BE2C (cell line): ENCODE data around the gene APBA1.

Source experiments
- DNase-seq: peaks from one replicate; pipeline ENCODE4 v3.0.0-alpha.2; 2020
- H3K27me3 ChIP-seq: fragments of 250-450 bp; sonication (Bioruptor Pico); 2 replicates; pipeline ENCODE4 v1.5.1; 2020; ENCODE audit warnings: mild to moderate bottlenecking
- H3K36me3 ChIP-seq: fragments of 250-450 bp; sonication (Bioruptor Pico); 2 replicates; pipeline ENCODE4 v1.5.1; 2020; ENCODE audit warnings: mild to moderate bottlenecking
- H3K4me1 ChIP-seq: fragments of 250-450 bp; sonication (Bioruptor Pico); 2 replicates; pipeline ENCODE4 v1.5.1; 2020
- H3K4me3 ChIP-seq: 2 replicates; pipeline ENCODE4 v1.5.1; 2011; ENCODE audit warnings: low read depth, low read length
- H3K9me3 ChIP-seq: fragments of 250-450 bp; sonication (Bioruptor Pico); 2 replicates; pipeline ENCODE4 v1.5.1; 2020
- TF ChIP-seq, protein P1 (sequence below): IDR thresholded peaks from 2 replicates; pipeline ENCODE4 v1.5.1; 2012; ENCODE audit warnings: mild to moderate bottlenecking, low read depth, low read length

APBA1 gene

DNA sequence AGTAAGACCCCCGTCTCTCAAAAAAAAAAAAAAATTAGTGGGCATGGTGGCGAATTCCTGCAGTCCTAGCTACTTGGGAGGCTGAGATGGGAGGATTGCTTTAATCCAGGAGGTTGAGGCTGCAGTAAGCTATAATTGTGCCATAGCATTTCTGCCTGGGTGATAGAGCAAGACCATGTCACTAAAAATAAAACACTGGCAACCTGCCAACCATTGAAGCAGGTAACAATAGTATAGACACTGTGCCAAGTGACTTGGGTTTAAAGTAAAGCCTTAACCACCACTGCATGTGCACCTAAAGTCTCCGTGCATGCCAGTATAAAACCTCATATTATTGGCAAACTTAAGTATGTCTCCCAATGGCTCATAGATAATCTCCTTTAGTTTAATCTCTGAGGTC is 3.4 kb upstream of the APBA1 start:
- DNase-seq, result no peak
- no peaks in the 10 kb centered on the region for H3K9me3 ChIP-seq
- H3K4me1 ChIP-seq, result peaks cover 9% of the 10 kb centered on the region; the same call in 1 of the 2 replicates
- no peaks in the 10 kb centered on the region for H3K36me3 ChIP-seq
- no peaks in the 10 kb centered on the region for H3K27me3 ChIP-seq
- no peak overlapping the region for H3K4me3 ChIP-seq
- TF ChIP-seq, protein P1, sequence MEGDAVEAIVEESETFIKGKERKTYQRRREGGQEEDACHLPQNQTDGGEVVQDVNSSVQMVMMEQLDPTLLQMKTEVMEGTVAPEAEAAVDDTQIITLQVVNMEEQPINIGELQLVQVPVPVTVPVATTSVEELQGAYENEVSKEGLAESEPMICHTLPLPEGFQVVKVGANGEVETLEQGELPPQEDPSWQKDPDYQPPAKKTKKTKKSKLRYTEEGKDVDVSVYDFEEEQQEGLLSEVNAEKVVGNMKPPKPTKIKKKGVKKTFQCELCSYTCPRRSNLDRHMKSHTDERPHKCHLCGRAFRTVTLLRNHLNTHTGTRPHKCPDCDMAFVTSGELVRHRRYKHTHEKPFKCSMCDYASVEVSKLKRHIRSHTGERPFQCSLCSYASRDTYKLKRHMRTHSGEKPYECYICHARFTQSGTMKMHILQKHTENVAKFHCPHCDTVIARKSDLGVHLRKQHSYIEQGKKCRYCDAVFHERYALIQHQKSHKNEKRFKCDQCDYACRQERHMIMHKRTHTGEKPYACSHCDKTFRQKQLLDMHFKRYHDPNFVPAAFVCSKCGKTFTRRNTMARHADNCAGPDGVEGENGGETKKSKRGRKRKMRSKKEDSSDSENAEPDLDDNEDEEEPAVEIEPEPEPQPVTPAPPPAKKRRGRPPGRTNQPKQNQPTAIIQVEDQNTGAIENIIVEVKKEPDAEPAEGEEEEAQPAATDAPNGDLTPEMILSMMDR, result no peak

DNA sequence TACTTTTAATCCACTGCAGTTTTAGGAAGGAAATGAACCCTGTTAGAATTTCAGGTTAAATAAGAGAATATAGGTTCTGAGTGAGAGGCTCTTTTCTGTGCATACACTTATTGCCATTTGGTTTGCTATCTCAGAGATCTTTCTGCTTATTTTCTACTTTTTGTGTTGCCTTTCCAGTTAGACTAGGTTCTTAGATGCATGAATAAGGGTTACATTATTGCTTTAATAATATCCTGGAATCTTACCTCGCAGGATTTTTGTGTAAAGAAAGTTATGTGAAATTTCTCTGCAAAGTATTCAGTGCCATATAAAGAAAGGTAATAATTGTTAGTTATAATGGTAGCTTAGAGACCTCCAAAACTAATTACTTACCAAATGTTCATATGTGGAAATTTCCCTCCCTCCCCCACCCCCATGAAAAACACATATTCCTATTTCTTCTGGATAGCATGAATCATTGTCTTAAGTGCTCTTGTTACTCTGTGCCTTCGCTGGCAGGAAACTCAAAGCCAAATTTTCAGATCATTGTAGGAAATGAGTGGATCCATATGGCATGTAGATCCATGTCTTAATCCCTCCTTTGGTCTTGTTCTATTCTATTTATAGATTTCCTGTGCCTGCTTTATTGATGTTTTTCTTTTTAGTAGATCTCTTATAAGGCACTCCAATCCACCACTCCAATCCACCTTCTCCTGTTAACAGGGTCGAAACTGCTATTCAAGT is 2.7 kb upstream of the APBA1 start:
- no peak for DNase-seq
- TF ChIP-seq, protein P1, result no peak
- no peaks in the 10 kb centered on the region for H3K9me3 ChIP-seq
- peaks cover 9% of the 10 kb centered on the region; the same call in 1 of the 2 replicates for H3K4me1 ChIP-seq
- no peaks in the 10 kb centered on the region for H3K36me3 ChIP-seq
- H3K4me3 ChIP-seq, result no peak overlapping the region
- H3K27me3 ChIP-seq, result no peaks in the 10 kb centered on the region

DNA sequence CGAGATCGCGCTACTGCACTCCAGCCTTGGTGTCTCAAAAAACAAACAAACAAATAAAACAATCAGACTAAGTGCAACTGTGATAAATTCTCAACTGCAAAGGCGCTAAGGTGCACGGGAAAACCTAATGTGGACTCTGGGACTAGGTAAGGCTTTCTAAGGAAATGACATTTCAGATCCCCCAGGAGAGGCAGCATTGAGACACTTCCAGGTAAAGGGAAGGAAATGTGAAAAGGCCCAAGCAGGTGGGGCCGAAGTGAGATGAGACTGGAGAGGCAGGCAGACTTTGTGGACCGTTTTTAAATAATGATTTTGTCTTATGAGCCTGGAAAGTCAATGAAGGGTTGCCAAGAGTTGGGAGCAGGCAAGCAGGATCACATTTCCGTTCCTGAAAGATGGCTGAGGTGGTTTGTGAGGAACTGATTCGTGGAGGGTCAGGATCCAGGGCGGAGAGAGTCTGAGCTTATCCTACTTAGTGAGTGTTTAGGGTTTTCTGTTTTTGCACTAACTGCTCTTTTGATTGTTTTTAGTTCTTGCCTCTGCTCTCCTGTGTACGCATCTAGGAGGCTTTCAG is 2.0 kb upstream of the APBA1 start:
- DNase-seq, result no peak
- TF ChIP-seq, protein P1, result peak; percentile 11; the same call in 1 of the 2 replicates
- peaks cover 9% of the 10 kb centered on the region; the same call in 1 of the 2 replicates for H3K4me1 ChIP-seq
- no peaks in the 10 kb centered on the region for H3K27me3 ChIP-seq
- no peak overlapping the region for H3K4me3 ChIP-seq
- no peaks in the 10 kb centered on the region for H3K9me3 ChIP-seq
- H3K36me3 ChIP-seq, result no peaks in the 10 kb centered on the region

DNA sequence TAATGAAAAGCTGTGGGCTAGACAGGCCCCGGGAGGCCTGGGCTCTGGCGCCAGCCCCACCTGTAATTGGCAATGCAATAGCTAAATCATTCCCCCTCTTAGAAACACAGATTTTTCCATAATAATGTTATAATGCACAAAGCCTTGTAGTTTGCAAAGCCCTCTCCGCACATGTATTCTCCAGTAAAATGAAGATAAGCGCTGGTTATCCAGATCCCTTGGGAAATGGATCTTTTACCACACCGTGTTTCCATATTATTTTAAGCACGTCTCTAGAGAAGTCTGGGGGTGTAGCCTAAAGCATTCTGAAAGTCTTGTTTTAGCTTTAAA is 1.1 kb upstream of the APBA1 start:
- no peak for DNase-seq
- Histone ChIP-seq H3K9me3 (no peaks in the 10 kb centered on the region), H3K4me1 (peaks cover 9% of the 10 kb centered on the region; the same call in 1 of the 2 replicates), H3K27me3 (no peaks in the 10 kb centered on the region), H3K4me3 (peak overlapping the region; percentile 75), H3K36me3 (no peaks in the 10 kb centered on the region)
- TF ChIP-seq, protein P1, result no peak

DNA sequence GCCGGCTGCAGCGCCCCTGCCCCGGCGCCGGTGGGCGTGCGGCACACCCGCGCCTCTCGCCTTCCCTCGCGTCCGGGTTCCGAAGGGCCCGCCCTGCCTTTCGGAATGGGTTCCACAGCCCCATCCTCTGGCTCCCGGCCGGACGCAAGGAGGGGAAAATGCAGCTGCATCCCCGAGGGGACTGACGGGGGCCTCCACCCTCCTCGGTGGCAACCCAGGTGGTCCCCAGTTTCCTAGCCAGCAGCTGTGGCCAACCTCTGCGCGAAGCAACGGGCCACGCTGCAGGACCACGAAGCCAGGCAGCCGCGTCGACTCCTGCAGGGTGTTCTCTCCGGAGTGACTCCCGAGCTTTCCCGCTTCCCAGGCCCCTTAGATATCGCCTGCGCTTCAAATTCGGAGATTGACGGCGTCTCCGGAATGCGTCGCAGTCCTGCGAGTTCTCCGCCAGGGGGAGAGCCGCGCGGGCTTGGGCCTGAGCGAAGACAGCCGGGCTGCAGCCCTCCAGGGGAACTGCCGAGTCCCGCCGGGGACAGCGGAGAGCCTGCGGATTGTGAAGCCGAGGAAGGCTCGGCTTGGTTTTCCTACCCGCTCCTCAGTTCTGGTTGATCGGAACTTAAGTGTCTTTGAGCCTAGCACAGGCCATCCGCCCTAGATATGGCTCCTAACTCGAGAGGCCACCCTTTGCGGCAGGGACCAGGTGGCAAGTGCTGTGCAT is 582 bp upstream of the APBA1 start:
- Histone ChIP-seq H3K27me3 (no peaks in the 10 kb centered on the region), H3K4me1 (peaks cover 9% of the 10 kb centered on the region; the same call in 1 of the 2 replicates), H3K4me3 (peak overlapping the region; percentile 75), H3K36me3 (no peaks in the 10 kb centered on the region), H3K9me3 (no peaks in the 10 kb centered on the region)
- TF ChIP-seq, protein P1, result peak; percentile 87
- peak; percentile 93 for DNase-seq
